NCI-H1092 treated with DMSO at 0.1 percent for 48 hours (cell line): ENCODE measurements around the gene TARS3.
A peak's percentile ranks its signal among the peaks of the same experiment; 100 is the strongest.

ENCODE experiments used
- DNase-seq: peaks from one replicate; lab custom pipeline; 2025; lab: John Stamatoyannopoulos, UW

Gene TARS3

GRCh38 chr15:101698314-101698713, 26.0 kb downstream of the TARS3 start:
- DNase-seq: no peak

GRCh38 chr15:101697488-101697887, 26.8 kb downstream of the TARS3 start:
- DNase-seq: no peak

GRCh38 chr15:101696829-101697228, 27.4 kb downstream of the TARS3 start:
- DNase-seq: no peak

GRCh38 chr15:101694261-101694660, 30.0 kb downstream of the TARS3 start:
- no peak for DNase-seq

- no peak for DNase-seq
Measured at GRCh38 chr15:101692801-101693598, 31.3 kb downstream of the TARS3 start.

GRCh38 chr15:101689901-101690300, 34.4 kb downstream of the TARS3 start:
- no peak for DNase-seq

GRCh38 chr15:101686718-101687117, 37.6 kb downstream of the TARS3 start:
- DNase-seq: no peak

GRCh38 chr15:101684877-101685276, 39.4 kb downstream of the TARS3 start:
- no peak for DNase-seq

GRCh38 chr15:101684384-101684783, 39.9 kb downstream of the TARS3 start:
- DNase-seq: no peak

GRCh38 chr15:101679806-101680205, 44.5 kb downstream of the TARS3 start:
- DNase-seq: no peak

- DNase-seq: no peak
Measured at GRCh38 chr15:101676921-101677329, 47.3 kb downstream of the TARS3 start.

- DNase-seq: no peak
Measured at GRCh38 chr15:101675796-101676582, 48.3 kb downstream of the TARS3 start.

- DNase-seq: no peak
Measured at GRCh38 chr15:101675015-101675414, 49.3 kb downstream of the TARS3 start.

GRCh38 chr15:101672298-101672697, 52.0 kb downstream of the TARS3 start:
- no peak for DNase-seq

- no peak for DNase-seq
Measured at GRCh38 chr15:101669744-101670143, 54.5 kb downstream of the TARS3 start.

GRCh38 chr15:101667881-101668280, 56.4 kb downstream of the TARS3 start:
- DNase-seq: no peak

- no peak for DNase-seq
Measured at GRCh38 chr15:101664303-101664913, 59.9 kb downstream of the TARS3 start.

- DNase-seq: no peak
Measured at GRCh38 chr15:101662203-101662602, 62.1 kb downstream of the TARS3 start.

GRCh38 chr15:101660005-101660404, 64.3 kb downstream of the TARS3 start:
- DNase-seq: no peak

GRCh38 chr15:101657968-101658784, 66.1 kb downstream of the TARS3 start:
- peak; percentile 81 for DNase-seq

GRCh38 chr15:101657171-101657570, 67.1 kb downstream of the TARS3 start:
- DNase-seq: no peak
